ENCODE results near the gene SYT9. TPM values are rescaled to one million over a fixed set of nuclear protein-coding genes. Genes with fewer than 3 reads are reported as not detected.
"Not testable (repeated sequence)": the region's sequence is repeated elsewhere in the genome, so short reads cannot be mapped to it uniquely, and the experiment has no call there.

Gene SYT9
- total RNA-seq, 4 donors from 2014 or later, result 0.13 to 0.47 (median 0.15) TPM; not detected in 1

DNA sequence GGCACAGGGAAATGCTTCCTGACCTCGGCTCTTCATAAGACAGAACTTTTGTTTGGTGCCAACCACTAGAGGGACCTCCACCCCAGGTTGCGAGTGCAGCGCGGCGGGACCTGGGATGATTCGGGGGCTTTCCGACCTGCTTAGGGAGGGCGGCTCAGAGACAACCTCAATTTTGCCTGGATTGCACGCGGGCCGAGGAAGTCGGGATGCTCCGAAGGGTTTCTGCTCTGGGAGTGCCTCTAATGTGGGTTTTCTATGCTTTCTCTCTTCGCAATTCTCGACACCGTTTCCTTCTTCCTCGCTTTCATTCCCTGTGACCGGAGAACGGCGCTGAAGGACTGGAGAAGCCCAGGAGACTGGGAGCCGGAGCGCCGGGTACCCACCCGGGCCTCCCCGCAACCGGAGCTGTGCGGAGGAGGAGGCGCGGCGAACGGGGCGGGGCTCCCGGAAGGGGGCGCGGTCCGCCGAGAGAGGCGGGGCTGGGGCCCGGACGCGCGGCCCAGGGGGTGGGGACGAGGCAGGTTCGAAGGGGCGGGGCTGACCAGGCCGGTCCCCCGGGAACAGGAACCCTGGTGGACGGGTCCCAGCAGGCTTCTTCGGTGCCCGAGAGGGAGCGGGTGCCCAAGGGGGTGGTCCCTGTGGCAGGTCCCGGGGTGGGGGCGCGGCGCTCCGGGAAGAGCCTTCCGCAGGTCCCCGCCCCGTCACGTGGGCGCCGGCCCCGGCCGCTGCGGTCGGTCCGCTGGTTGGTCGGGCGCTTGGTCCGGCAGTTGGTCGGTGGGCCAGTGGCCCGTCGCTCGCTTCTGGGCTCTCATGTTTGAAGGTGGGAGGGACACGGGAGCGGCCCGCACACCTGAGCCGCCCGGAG is 261.8 kb downstream of the SYT9 start, which contains the start of gene PPFIBP2:
TSS of gene PPFIBP2 (plus strand) at position 766 of the 865 bp plus-strand sequence. CDS start 35,477 bp downstream, outside the sequence.
- WGBS, 2 donors (ENCODE audit: low coverage in 1 of 2), result 0 to 2% methylated on average over 2 to 12 of the region's 79 CpGs
- TF ChIP-seq POLR2AphosphoS5 (IDR thresholded peaks at IDR 0.05) (no peak), EP300 (IDR thresholded peaks at IDR 0.05) (no peak), POLR2A (IDR thresholded peaks at IDR 0.05) (peak; percentile 24 to 41)
- TF ChIP-seq, protein P1, sequence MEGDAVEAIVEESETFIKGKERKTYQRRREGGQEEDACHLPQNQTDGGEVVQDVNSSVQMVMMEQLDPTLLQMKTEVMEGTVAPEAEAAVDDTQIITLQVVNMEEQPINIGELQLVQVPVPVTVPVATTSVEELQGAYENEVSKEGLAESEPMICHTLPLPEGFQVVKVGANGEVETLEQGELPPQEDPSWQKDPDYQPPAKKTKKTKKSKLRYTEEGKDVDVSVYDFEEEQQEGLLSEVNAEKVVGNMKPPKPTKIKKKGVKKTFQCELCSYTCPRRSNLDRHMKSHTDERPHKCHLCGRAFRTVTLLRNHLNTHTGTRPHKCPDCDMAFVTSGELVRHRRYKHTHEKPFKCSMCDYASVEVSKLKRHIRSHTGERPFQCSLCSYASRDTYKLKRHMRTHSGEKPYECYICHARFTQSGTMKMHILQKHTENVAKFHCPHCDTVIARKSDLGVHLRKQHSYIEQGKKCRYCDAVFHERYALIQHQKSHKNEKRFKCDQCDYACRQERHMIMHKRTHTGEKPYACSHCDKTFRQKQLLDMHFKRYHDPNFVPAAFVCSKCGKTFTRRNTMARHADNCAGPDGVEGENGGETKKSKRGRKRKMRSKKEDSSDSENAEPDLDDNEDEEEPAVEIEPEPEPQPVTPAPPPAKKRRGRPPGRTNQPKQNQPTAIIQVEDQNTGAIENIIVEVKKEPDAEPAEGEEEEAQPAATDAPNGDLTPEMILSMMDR (IDR thresholded peaks at IDR 0.05), result peak in 3 of 4 experiments; percentile 49 to 60 (median 49)

DNA sequence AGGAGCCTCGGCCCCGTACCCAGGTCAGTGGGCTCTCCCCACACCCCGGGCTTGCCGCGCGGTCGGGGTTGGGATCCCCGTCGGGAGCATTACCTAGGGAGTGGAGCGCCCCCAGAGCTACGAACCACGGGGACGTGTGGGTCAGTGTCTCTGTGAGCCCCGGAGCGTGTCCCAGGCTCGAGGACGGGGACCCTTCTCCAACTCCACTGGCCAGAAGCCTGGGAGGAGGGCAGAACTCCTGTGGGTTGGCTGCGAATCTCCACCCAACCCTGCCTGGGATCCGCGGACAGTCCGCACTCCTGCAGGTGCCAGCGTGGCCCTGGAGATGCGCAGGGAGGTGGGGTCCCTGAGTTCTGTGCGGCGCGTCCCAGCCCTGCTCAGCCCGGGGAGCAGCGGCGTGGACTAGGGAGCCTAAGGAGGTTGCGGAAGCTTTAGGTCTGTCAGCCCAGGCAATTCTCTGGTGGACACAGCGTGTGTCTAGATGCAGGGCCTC is 262.4 kb downstream of the SYT9 start:
- no CpG with 5 or more reads among the region's 31 CpGs for WGBS, 2 donors (ENCODE audit: low coverage in 1 of 2)
- no peaks in the 10 kb centered on the region for H3K36me3 ChIP-seq
- peaks cover 0 to 42% (median 4%) of the 10 kb centered on the region in 3 donors for H3K4me1 ChIP-seq
- peak; percentile 6 for ATAC-seq
- peak overlapping the region in 3 of 4 donors; percentile 88 to 90 (median 88) for H3K27ac ChIP-seq
- no peaks in the 10 kb centered on the region for H3K27me3 ChIP-seq
- TF ChIP-seq EP300 (IDR thresholded peaks at IDR 0.05), result no peak
- TF ChIP-seq, protein P1 (IDR thresholded peaks at IDR 0.05), result no peak
- no peak for TF ChIP-seq POLR2A (IDR thresholded peaks at IDR 0.05)
- TF ChIP-seq POLR2AphosphoS5 (IDR thresholded peaks at IDR 0.05), result no peak
- H3K9me3 ChIP-seq, result no peaks in the 10 kb centered on the region
- peak overlapping the region; percentile 48 to 77 for H3K4me3 ChIP-seq

More for the DNA sequence above, 261.8 kb downstream of the SYT9 start, which contains the start of gene PPFIBP2:
- Histone ChIP-seq H3K27me3 (no peaks in the 10 kb centered on the region), H3K27ac (peak within 1 kb of the TSS; percentile 53 to 90 (median 88)), H3K36me3 (no peaks in the 10 kb centered on the region), H3K4me1 (peaks cover 0 to 42% (median 4%) of the 10 kb centered on the region in 3 donors), H3K4me3 (peak within 1 kb of the TSS; percentile 48 to 77), H3K9me3 (no peaks in the 10 kb centered on the region)
- peak; percentile 92 for ATAC-seq

DNA sequence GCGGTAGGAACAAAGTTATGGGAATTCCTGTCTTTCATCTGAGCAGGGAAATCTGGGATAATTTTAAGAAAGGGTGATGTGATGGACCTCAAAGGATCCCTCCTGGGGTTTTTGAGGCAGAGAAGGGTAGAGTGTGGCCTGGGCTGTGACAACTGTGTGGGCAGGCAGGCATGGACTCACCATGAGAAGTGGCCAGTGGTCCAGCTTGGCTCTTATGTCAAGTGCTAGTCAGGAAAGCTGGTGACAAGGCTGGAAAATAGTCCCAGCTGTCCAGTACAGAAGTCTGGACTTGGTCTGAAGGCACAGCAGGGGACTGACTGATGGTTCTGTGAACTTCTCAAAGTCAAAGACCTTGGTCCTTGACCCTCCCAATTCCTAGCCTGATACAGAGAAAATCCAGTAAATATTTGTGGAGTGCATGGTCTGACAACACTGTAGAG is 263.8 kb downstream of the SYT9 start:
- Histone ChIP-seq H3K4me1 (peaks cover 0 to 42% (median 4%) of the 10 kb centered on the region in 3 donors), H3K27me3 (no peaks in the 10 kb centered on the region), H3K9me3 (no peaks in the 10 kb centered on the region), H3K36me3 (no peaks in the 10 kb centered on the region), H3K27ac (no peak overlapping the region), H3K4me3 (no peak overlapping the region)
- no peak for ATAC-seq
- TF ChIP-seq, protein P1 (IDR thresholded peaks at IDR 0.05), result no peak
- TF ChIP-seq EP300 (IDR thresholded peaks at IDR 0.05) (no peak), POLR2A (IDR thresholded peaks at IDR 0.05) (no peak), POLR2AphosphoS5 (IDR thresholded peaks at IDR 0.05) (no peak)
- WGBS, 2 donors (ENCODE audit: low coverage in 1 of 2), result 100% methylated on average over 1 of the region's 1 CpG

GRCh38 chr11:7516475-7516874 is 264.8 kb downstream of the SYT9 start:
- Histone ChIP-seq H3K4me1 (peaks cover 0 to 37% (median 4%) of the 10 kb centered on the region in 3 donors), H3K27ac (no peak overlapping the region), H3K27me3 (no peaks in the 10 kb centered on the region), H3K4me3 (no peak overlapping the region), H3K9me3 (no peaks in the 10 kb centered on the region), H3K36me3 (no peaks in the 10 kb centered on the region)
- WGBS, 2 donors (ENCODE audit: low coverage in 1 of 2), result 93 to 95% methylated on average over 7 to 10 of the region's 12 CpGs
- TF ChIP-seq, protein P1 (IDR thresholded peaks at IDR 0.05), result no peak
- TF ChIP-seq POLR2AphosphoS5 (IDR thresholded peaks at IDR 0.05) (no peak), EP300 (IDR thresholded peaks at IDR 0.05) (no peak), POLR2A (IDR thresholded peaks at IDR 0.05) (no peak)
- no peak for ATAC-seq

DNA sequence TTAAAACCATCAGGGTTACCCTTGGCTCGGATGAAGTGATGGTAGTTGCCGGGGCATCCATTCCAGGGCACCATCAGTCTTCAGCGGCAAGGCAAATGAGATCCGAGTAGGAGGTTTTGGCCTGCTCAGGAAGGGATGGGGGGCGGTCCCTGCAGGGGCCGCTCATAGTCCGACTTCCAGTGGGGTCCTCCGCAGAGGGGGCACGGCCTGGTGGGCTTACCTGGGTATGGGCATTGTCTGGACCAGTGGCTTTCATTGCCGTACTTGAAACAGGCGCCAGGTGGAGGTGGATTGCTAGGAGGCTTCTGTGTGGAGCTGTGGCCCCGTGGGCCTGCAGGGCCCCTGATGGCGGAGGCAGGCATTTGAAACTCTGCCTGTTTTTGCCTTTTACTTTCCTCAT is 266.0 kb downstream of the SYT9 start:
- H3K27me3 ChIP-seq, H3K27ac ChIP-seq, H3K9me3 ChIP-seq, ATAC-seq, H3K4me3 ChIP-seq, H3K36me3 ChIP-seq: not testable (repeated sequence)
- peaks cover 0 to 29% (median 0%) of the 10 kb centered on the region in 3 donors for H3K4me1 ChIP-seq
- 93 to 98% methylated on average over 8 to 11 of the region's 13 CpGs for WGBS, 2 donors (ENCODE audit: low coverage in 1 of 2)
